ENCODE data around the gene SALL3.

Gene SALL3

GRCh38 chr18:78965917-78966792 is 13.5 kb upstream of the SALL3 start:
- no peak for DNase-seq

- DNase-seq, result no peak
Observed at GRCh38 chr18:78966793-78967106, 12.9 kb upstream of the SALL3 start.

GRCh38 chr18:78967692-78968091 is 11.9 kb upstream of the SALL3 start:
- DNase-seq, result no peak

- DNase-seq, result no peak
Observed at GRCh38 chr18:78969574-78970315, 9.9 kb upstream of the SALL3 start.

- DNase-seq, result no peak
Observed at GRCh38 chr18:78970774-78971333, 8.8 kb upstream of the SALL3 start.

GRCh38 chr18:78971511-78972245 is 7.9 kb upstream of the SALL3 start:
- DNase-seq, result no peak

- no peak for DNase-seq
Observed at GRCh38 chr18:78972385-78972918, 7.2 kb upstream of the SALL3 start.

GRCh38 chr18:78972930-78973331 is 6.7 kb upstream of the SALL3 start:
- DNase-seq, result no peak

GRCh38 chr18:78973357-78974083 is 6.1 kb upstream of the SALL3 start:
- DNase-seq, result no peak

GRCh38 chr18:78974115-78974761 is 5.4 kb upstream of the SALL3 start:
- DNase-seq, result no peak

GRCh38 chr18:78975292-78975691 is 4.3 kb upstream of the SALL3 start:
- DNase-seq, result no peak

- no peak for DNase-seq
Observed at GRCh38 chr18:78975699-78976335, 3.8 kb upstream of the SALL3 start.

- no peak for DNase-seq
Observed at GRCh38 chr18:78976765-78977636, 2.6 kb upstream of the SALL3 start.

- no peak for DNase-seq
Observed at GRCh38 chr18:78977637-78978348, 1.8 kb upstream of the SALL3 start.

- DNase-seq, result no peak
Observed at GRCh38 chr18:78978349-78979055, 1.1 kb upstream of the SALL3 start.

GRCh38 chr18:78979056-78979729 is 425 bp upstream of the SALL3 start:
- DNase-seq, result no peak

GRCh38 chr18:78980279-78980771 is 707 bp downstream of the SALL3 start:
- DNase-seq, result no peak

- DNase-seq, result no peak
Observed at GRCh38 chr18:78980777-78981380, 1.3 kb downstream of the SALL3 start.
